NCI-H345 treated with DMSO at 0.1 percent for 48 hours (cell line): Measurements from ENCODE around the gene VASH1.
"Not testable (repeated sequence)": the region's sequence is repeated elsewhere in the genome, so short reads cannot be mapped to it uniquely, and the experiment has no call there.

Source experiments
- DNase-seq: peaks from one replicate; lab custom pipeline; 2025; ENCODE audit not compliant: unreplicated experiment; lab: John Stamatoyannopoulos, UW

VASH1 gene

DNA sequence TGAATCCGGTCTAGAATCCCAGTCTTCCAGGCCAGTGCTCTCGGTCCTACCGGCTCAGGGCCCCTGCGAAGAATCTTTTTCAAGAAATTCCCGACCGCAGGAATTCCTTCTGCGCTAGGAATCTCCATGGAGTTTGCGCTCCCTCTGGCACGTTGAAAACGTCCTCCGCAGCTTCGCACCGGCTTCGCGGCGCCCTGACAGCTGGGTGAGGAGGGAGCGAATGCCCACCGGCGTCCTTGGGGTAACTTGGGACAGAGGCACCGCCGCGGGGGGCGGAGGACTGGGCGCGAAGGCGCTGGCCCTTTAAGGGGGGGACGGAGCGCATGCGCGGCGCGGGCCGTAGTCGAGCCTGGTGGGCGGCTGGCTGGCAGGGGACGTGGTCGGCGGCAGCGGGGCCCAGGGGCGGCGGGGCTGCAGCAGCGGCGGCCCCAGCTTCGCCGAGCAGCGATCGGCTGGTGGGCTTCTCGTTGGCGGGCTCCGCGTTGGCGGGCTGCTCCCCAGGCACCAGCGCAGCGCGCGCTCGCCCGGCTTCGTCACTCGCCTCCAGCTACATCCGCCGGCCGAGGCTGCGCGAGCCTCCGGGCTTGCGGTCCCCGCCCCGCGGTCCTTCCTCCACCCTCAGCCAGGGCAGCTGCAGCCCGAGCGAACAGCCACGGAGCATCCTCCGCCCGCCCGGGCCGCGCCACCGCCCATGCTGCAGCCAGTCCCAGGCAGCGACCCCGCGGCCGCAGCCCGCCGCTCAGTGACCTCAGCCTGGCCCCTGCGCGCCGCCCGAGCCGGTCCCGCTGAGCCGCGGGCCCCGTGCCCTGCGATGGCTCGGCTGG lies at the start of gene VASH1:
TSS of gene VASH1 (plus strand) at position 333 of the 824 bp plus-strand sequence. CDS start 1,354 bp downstream, outside the sequence.
- no peak for DNase-seq

DNA sequence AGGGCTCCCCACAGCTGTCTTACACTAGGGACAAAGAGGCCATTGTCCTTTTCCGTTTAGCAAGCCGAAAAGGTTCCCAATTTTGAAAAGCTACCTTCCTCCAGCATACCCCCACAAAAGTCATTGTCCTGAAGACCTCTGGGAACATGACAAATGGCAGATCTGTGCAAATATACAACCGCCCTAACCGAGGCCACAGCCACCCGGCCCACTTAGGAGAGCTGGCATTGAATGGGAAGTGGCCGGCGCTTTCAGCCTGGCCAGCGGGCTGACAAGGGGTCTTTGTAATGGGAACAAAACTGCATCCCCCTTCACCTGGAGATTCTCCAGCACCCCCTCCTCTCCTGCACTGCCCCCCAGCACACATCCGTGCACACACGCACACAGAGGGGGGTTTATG lies 48.1 kb upstream of the VASH1 start:
- DNase-seq: no peak

DNA sequence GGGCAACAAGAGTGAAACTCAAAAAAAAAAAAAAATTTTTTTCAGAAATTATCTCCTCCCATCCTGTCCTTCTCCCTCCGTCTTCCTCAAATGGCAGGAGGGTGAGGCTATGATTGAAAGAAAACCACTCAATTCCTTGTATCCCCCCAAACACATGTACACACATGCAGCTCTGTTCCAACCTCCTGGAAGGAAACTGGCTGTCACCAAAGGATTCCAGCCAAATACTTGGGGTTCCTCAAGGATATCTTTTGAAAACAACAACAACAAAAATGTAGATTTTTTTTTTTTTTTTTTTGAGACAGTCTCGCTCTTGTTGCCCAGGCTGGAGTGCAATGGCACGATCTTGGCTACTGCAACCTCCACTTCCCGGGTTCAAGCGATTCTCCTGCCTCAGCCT lies 46.8 kb upstream of the VASH1 start:
- DNase-seq: no peak

DNA sequence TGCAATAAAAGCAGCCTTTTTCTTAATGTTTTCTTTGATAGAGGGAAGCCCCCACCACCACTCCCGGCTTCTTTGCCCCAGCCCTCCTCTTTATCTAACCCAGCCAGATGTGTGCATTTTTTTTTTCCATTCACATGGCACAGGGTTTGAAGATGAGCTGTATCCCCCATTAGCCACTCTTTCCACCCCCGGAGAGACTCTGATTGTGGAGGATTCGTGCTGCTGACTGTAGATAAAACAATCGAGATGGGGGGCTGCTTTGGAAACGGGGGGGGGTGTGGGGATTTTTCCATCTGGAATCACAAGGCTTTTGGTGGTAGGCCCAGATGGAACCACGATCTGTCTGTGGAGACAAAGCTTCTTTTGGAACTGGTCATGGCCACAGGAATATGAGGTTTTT lies 46.2 kb upstream of the VASH1 start:
- DNase-seq: no peak

- no peak for DNase-seq
These were observed 45.7 kb upstream of the VASH1 start for GRCh38 chr14:76715511-76716081.

- DNase-seq: no peak
These were observed 45.0 kb upstream of the VASH1 start for GRCh38 chr14:76716285-76716684.

DNA sequence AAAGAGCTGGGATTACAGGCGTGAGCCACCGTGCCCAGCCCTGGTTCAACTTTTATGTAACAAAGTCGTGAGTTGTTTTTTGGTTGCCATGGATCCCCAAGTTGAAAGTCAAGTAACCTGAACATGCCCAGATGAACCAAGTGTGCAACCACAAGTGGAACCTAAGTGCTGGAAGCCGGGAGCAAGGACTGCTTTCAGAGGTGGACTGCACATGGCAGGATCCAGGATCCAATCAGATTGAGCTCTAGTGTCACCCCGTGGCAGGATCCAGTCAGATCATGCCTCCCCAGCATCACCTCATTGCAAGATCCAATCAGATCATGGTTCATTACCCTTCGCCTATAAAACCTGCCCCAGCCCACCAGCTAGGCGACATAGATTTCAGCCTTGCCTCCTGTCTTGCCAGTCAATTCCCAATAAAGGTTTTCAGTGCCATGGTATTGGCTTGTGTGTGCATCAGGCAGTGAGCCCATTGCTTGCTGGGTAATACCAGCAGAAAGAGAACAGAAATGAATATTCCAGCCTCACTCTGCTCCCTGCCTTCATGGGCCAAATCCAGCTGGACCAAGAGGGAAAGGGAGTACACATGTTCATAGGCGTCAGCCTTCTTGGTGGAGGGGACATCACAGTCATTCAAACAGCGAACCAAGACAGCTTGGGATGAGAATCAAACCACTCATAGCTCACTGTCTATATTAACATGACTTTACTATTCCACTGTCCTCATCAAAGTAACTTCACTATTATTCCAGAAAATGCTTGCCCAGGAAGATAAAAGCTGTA lies 43.6 kb upstream of the VASH1 start:
- no peak for DNase-seq

DNA sequence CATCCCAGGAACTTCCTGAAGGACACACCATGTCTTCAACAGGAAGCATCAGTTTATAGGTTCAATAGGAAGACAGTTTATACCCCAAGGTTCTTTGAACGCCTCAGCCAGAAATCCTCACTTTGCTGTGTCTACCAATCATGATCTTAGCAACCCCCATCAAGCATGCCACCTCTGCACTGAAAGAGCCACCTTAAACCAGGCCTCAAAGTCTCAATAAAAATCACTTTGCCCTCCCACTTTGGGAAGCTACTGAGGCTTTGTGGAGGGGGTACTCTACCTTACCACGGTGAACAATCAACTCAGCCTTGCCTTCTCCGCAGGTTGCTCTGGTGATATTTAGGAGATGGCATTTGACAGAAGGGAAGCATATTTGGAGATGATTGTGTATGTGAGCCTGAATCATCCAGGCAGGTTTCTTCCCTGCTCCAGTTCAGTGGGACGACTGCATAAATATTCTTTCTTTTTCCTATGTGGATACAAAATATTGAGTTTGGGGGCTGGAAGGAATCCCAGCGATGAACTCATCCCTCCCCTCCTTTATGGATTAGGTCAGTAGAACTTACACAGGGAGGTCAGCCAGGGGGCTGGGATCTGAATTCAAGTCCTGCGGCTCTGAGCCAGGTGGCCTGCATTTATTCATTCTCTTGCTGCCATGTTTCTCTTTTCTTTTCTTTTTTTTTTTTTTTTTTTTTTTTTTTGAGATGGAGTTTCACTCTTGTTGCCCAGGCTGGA lies 42.8 kb upstream of the VASH1 start:
- no peak for DNase-seq

- DNase-seq: no peak
These were observed 41.6 kb upstream of the VASH1 start for GRCh38 chr14:76719666-76720065.

GRCh38 chr14:76720382-76720813 lies 40.9 kb upstream of the VASH1 start:
- DNase-seq: no peak

GRCh38 chr14:76721506-76721905 lies 39.8 kb upstream of the VASH1 start:
- DNase-seq: not testable (repeated sequence)

GRCh38 chr14:76724651-76725550 lies 36.4 kb upstream of the VASH1 start:
- no peak for DNase-seq

DNA sequence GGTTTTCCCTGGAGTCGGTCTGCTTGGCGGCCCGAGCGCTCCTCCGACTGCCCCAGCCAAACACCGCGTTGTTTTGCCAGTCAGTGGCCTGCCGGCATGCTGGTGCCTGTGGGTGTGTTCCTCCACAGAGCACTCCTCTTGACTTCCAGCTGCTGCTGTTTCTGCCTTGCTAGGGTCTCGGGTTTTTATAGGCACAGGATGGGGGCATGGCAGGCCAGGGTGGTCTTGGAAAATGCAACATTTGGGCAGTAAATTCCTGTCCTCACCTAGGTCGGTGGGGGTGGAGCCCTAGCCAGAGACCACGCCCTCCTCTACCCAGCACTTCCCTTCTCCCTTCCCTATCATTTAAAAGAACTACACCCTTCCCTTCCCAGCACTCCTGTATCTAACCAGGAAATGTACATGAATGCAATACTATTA lies 34.7 kb upstream of the VASH1 start:
- no peak for DNase-seq

DNA sequence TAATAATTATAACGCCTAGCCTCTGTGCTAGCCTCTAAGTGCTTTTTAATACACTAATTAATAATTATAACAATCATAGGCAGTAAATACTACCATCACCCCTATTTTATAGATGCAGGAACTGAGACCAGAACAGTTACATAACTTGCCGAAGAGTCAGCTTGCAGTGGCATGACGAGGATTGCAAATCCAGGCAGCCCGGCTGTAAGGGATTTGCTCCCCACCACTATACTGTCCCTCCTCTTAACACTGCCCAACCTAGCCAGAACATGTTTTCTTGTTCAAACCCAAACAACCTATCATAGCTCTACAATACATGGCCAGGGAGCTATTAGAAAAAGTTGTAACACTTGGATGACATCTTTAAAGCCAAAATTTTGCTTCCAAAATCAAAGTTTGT lies 33.9 kb upstream of the VASH1 start:
- DNase-seq: no peak

GRCh38 chr14:76727901-76728300 lies 33.4 kb upstream of the VASH1 start:
- DNase-seq: no peak

- DNase-seq: no peak
These were observed 32.0 kb upstream of the VASH1 start for GRCh38 chr14:76729258-76729657.

- no peak for DNase-seq
These were observed 31.2 kb upstream of the VASH1 start for GRCh38 chr14:76729953-76730505.

DNA sequence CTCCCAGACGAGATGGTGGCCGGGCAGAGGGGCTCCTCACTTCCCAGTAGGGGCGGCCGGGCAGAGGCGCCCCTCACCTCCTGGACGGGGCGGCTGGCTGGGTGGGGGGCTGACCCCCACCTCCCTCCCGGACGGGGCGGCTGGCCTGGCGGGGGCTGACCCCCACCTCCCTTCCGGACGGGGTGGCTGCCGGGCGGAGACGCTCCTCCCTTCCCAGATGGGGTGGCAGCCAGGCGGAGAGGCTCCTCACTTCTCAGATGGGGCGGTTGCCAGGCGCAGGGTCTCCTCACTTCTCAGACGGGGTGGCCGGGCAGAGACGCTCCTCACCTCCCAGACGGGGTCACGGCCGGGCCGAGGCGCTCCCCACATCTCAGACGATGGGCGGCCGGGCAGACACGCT lies 26.8 kb upstream of the VASH1 start:
- not testable (repeated sequence) for DNase-seq

GRCh38 chr14:76736514-76736913 lies 24.8 kb upstream of the VASH1 start:
- no peak for DNase-seq

GRCh38 chr14:76741074-76741473 lies 20.2 kb upstream of the VASH1 start:
- no peak for DNase-seq
